HEK293 (cell line): ENCODE measurements around the gene DISC1.

Experiments used
- TF ChIP-seq, protein P1 (sequence below): fragments of 450-650 bp; formaldehyde crosslinking; IDR thresholded peaks from 2 replicates; pipeline ENCODE4 v1.5.1; 2016; ENCODE audit warnings: missing biosample characterization, missing genetic modification characterization
- TF ChIP-seq, protein P2 (sequence below): IDR thresholded peaks from 2 replicates; pipeline ENCODE4 v1.6.1; 2011; ENCODE audit warnings: mild to moderate bottlenecking, low read depth, low read length, borderline replicate concordance
- TF ChIP-seq, protein P3 (sequence below): fragments of 450-650 bp; formaldehyde crosslinking; IDR thresholded peaks from 2 replicates; pipeline ENCODE4 v1.5.1; 2017; ENCODE audit warnings: missing biosample characterization, mild to moderate bottlenecking, missing genetic modification characterization, moderate library complexity

DNA sequence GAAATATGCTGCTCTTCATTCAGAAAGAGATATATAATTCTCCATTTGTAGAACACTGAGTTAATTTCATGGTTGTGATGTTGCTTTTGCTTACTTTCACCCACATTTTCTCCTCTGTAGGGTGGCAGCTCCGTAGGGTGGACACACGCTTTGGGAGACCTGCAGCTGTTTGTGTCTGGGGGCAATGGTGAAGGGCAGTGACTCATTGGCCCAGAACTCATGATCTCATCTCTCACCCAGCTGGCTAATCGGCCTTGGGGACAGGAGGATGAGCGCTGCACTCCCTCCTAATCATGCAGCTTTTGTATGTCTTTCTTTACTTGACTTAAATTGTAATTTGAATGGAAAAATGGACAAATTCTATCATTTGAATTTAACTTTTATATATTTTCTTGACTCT lies 9.6 kb downstream of the DISC1 start:
- TF ChIP-seq, protein P1, sequence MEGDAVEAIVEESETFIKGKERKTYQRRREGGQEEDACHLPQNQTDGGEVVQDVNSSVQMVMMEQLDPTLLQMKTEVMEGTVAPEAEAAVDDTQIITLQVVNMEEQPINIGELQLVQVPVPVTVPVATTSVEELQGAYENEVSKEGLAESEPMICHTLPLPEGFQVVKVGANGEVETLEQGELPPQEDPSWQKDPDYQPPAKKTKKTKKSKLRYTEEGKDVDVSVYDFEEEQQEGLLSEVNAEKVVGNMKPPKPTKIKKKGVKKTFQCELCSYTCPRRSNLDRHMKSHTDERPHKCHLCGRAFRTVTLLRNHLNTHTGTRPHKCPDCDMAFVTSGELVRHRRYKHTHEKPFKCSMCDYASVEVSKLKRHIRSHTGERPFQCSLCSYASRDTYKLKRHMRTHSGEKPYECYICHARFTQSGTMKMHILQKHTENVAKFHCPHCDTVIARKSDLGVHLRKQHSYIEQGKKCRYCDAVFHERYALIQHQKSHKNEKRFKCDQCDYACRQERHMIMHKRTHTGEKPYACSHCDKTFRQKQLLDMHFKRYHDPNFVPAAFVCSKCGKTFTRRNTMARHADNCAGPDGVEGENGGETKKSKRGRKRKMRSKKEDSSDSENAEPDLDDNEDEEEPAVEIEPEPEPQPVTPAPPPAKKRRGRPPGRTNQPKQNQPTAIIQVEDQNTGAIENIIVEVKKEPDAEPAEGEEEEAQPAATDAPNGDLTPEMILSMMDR (tag by site-specific recombination): no peak
- TF ChIP-seq, protein P2, sequence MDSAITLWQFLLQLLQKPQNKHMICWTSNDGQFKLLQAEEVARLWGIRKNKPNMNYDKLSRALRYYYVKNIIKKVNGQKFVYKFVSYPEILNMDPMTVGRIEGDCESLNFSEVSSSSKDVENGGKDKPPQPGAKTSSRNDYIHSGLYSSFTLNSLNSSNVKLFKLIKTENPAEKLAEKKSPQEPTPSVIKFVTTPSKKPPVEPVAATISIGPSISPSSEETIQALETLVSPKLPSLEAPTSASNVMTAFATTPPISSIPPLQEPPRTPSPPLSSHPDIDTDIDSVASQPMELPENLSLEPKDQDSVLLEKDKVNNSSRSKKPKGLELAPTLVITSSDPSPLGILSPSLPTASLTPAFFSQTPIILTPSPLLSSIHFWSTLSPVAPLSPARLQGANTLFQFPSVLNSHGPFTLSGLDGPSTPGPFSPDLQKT: no peak
- TF ChIP-seq, protein P3, sequence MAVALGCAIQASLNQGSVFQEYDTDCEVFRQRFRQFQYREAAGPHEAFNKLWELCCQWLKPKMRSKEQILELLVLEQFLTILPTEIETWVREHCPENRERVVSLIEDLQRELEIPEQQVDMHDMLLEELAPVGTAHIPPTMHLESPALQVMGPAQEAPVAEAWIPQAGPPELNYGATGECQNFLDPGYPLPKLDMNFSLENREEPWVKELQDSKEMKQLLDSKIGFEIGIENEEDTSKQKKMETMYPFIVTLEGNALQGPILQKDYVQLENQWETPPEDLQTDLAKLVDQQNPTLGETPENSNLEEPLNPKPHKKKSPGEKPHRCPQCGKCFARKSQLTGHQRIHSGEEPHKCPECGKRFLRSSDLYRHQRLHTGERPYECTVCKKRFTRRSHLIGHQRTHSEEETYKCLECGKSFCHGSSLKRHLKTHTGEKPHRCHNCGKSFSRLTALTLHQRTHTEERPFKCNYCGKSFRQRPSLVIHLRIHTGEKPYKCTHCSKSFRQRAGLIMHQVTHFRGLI (tag by site-specific recombination): no peak
